Lower leg skin (tissue), 4 donors: Measurements from ENCODE around the gene FTMT. TPM values are rescaled to one million over a fixed set of nuclear protein-coding genes. Genes with fewer than 3 reads are reported as not detected.

Experiments used
- DNase-seq, 2 donors: peaks; one replicate each; pipeline ENCODE4 v3.0.0-alpha.2; 2019; ENCODE audit warnings: low spot score in 2 of 2
- H3K4me3 ChIP-seq: fragments of 200-600 bp; sonication (generic); 2 replicates; pipeline ENCODE4 v1.5.1; 2017; ENCODE audit warnings: mild to moderate bottlenecking, low read depth; ENCODE audit not compliant: poor library complexity, severe bottlenecking
- CTCF ChIP-seq, 3 donors: fragments of 450-650 bp; IDR thresholded peaks; one replicate each; pipeline ENCODE4 v1.5.1; 2016; ENCODE audit warnings: antibody characterized with exemption in 3 of 3, mild to moderate bottlenecking in 3 of 3, moderate library complexity in 2 of 3
- POLR2A ChIP-seq, 2 donors: fragments of 450-650 bp; IDR thresholded peaks; one replicate each; pipeline ENCODE4 v1.6.1; 2016 to 2017; ENCODE audit warnings: antibody characterized with exemption in 2 of 2, mild to moderate bottlenecking in 1 of 2, moderate library complexity in 1 of 2
- WGBS, 2 donors: methylation state at CpG; one replicate each; pipeline ENCODE4 v1.1.5; 2018; 5-methylcytosine and 5-hydroxymethylcytosine counted together
- intact Hi-C: fragments of 100-400 bp; cut with DNase I; formaldehyde crosslinking; loops from one replicate; pipeline ENCODE4 v1.15.0; 2023; ENCODE audit warnings: low total_unique reads
- total RNA-seq, 4 donors: library from RNA; depleted of rRNA; stranded (reverse); fragments of >200 nt; gene quantifications; one replicate each; pipeline ENCODE4 v1.1.0, GENCODE V29; 2016

The FTMT gene
- total RNA-seq, 4 donors from 2014 or later: not detected

DNA sequence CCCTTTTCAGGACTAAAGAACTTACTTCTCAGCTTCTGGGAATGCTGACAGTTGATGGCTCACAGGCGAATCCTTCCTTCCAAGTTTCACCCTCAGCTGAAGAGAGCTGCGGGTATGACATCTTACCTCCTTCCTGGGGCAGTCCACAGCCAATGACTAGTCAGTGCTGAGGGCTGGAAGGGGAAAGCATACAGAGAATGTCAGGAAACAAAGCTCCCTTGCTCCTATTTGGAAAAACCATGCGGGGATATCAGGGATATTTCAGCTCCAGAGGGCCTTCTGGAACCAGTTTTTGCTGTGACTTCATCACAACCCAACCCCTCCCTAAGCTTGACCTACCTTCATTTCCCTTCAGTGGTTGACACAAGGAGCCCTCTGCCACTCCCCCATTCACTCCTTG, 15.7 kb downstream of the FTMT start:
- no peak overlapping the region for H3K4me3 ChIP-seq
- intact Hi-C loops: no loop called here
- TF ChIP-seq CTCF (IDR thresholded peaks at IDR 0.05): no peak
- no peak for TF ChIP-seq POLR2A (IDR thresholded peaks at IDR 0.05)
- no peak for DNase-seq
- WGBS, 2 donors: 60% methylated on average over 3 of the region's 3 CpGs

DNA sequence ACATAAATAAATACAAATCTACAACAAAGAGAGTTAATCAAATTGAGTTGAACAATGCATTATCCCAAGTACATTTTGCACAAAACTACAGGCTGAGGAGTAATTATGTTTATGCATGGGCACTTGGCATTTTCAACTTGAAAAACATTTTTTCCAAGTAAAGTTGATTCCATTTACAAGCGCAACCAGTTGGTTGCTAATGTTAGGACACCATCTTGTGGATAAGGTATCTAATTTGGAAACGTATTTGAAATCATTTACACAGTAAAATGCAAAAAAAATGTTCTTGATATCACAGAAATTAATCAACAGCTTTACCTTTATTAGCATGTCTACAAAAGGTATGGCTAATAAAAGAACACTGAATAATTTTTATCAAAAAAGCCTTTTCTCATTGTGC, 18.8 kb downstream of the FTMT start:
- 39 to 42% methylated on average over 2 of the region's 2 CpGs for WGBS, 2 donors
- H3K4me3 ChIP-seq: no peak overlapping the region
- TF ChIP-seq POLR2A (IDR thresholded peaks at IDR 0.05) (no peak), CTCF (IDR thresholded peaks at IDR 0.05) (no peak)
- intact Hi-C loops: no loop called here
- DNase-seq: no peak

- WGBS, 2 donors: 58 to 59% methylated on average over 2 of the region's 2 CpGs
- no peak for DNase-seq
- no peak overlapping the region for H3K4me3 ChIP-seq
- TF ChIP-seq CTCF (IDR thresholded peaks at IDR 0.05) (no peak), POLR2A (IDR thresholded peaks at IDR 0.05) (no peak)
- intact Hi-C loops: no loop called here
Observed at GRCh38 chr5:121872856-121873255, 21.2 kb downstream of the FTMT start.

GRCh38 chr5:121873409-121873808, 21.7 kb downstream of the FTMT start:
- intact Hi-C loops: no loop called here

DNA sequence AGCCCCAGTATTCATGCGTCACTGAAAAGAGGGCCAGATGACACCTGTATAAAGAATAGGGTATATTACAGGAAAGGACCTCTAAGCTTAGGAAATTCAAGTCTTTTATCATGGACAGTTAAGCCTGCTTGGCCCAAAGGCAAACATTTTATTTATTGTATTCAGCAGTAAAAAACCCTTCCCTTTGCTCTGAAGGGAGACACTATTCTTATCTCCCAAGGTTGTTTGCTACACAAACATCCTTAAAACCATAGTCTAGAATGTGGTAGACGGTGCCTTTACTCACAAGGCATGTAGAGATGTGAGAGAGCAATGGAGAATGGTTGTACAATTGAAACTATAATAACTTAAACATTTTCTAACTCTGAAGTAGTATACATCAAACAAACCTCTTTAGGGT, 33.9 kb downstream of the FTMT start:
- no peak for DNase-seq
- no peak overlapping the region for H3K4me3 ChIP-seq
- 76 to 77% methylated on average over 2 of the region's 2 CpGs for WGBS, 2 donors
- no peak for TF ChIP-seq CTCF (IDR thresholded peaks at IDR 0.05)
- TF ChIP-seq POLR2A (IDR thresholded peaks at IDR 0.05): no peak
- intact Hi-C loops: no loop called here

More at GRCh38 chr5:121873409-121873808, 21.7 kb downstream of the FTMT start:
- TF ChIP-seq CTCF (IDR thresholded peaks at IDR 0.05): no peak
- TF ChIP-seq POLR2A (IDR thresholded peaks at IDR 0.05): no peak
- H3K4me3 ChIP-seq: no peak overlapping the region
- no peak for DNase-seq
- 73 to 83% methylated on average over 1 of the region's 1 CpG for WGBS, 2 donors

DNA sequence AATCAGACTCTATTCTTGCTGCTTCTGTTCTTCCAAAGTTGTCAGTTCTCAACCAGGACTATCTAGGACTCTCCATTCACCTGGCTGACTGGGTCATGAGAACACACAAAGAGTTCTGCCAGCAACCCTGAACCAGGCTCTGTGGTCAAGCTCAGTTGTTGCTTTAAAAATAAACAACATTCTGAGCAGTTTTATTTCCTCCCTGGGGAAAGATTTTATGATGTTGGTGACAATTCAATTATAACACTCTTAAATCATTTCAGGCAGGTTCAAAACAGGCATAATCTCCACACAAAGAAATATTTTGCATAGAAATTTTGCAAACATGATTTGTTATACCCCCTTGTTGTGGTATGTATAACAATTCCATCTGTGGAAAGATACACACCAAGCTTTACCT, 36.0 kb downstream of the FTMT start:
- TF ChIP-seq POLR2A (IDR thresholded peaks at IDR 0.05) (no peak), CTCF (IDR thresholded peaks at IDR 0.05) (no peak)
- intact Hi-C loops: no loop called here
- DNase-seq: no peak
- no peak overlapping the region for H3K4me3 ChIP-seq
